ENCODE data around the gene SH2D3A. TPM values are rescaled to one million over a fixed set of nuclear protein-coding genes. Genes with fewer than 3 reads are reported as not detected.

SH2D3A gene
- total and polyA plus RNA-seq, 2 of the 4 experiments (the other 2 are of a cell fraction), result under 0.01 to 0.09 TPM

GRCh38 chr19:6790194-6791128 lies 23.2 kb upstream of the SH2D3A start:
- Histone ChIP-seq H3K4me3 (ENCODE audit: insufficient read depth, low read depth, low read length) (no peak overlapping the region), H2AK9ac (replicated peaks; ENCODE audit: low read depth, low read length, poor library complexity) (no peak overlapping the region), H2AFZ (replicated peaks; ENCODE audit: low read length, poor library complexity) (no peak overlapping the region), H3K4me1 (ENCODE audit: control insufficient read depth, insufficient read depth, low read length) (no peaks in the 10 kb centered on the region), H3K56ac (ENCODE audit: extremely low read depth, insufficient read depth, low read length) (no peak overlapping the region), H3K9ac (ENCODE audit: low read depth, low read length) (no peak overlapping the region), H3K14ac (replicated peaks; ENCODE audit: low read depth, low read length) (no peak overlapping the region), H3K9me1 (ENCODE audit: insufficient read depth, low read length) (no peaks in the 10 kb centered on the region), H2BK15ac (ENCODE audit: low read depth, low read length) (no peak overlapping the region), H3K18ac (ENCODE audit: low read depth, low read length) (no peak overlapping the region), H3K36me3 (ENCODE audit: control insufficient read depth, insufficient read depth, low read length) (no peaks in the 10 kb centered on the region), H2BK20ac (ENCODE audit: low read depth, low read length) (no peak overlapping the region), H2AK5ac (ENCODE audit: low read depth, low read length) (no peak overlapping the region), H3K79me1 (ENCODE audit: low read depth in 1 of 2, low read length in 2 of 2) (no peaks in the 10 kb centered on the region), H3K27me3 (ENCODE audit: control insufficient read depth, insufficient read depth, low read length) (no peaks in the 10 kb centered on the region), H4K20me1 (ENCODE audit: insufficient read depth, low read length) (no peaks in the 10 kb centered on the region), H3K23ac (ENCODE audit: low read depth, low read length) (no peak overlapping the region), H3K4ac (ENCODE audit: low read depth, low read length) (no peak overlapping the region), H4K91ac (ENCODE audit: insufficient read depth, low read depth, low read length) (no peak overlapping the region), H2BK5ac (ENCODE audit: low read depth, low read length, poor library complexity, severe bottlenecking) (no peak overlapping the region), H4K5ac (ENCODE audit: low read depth, low read length) (no peak overlapping the region), H4K8ac (ENCODE audit: low read depth in 2 of 2, low read length in 2 of 2) (no peak overlapping the region), H3K4me2 (ENCODE audit: low read depth, low read length) (no peak overlapping the region), H3K27ac (ENCODE audit: insufficient read depth, low read length) (no peak overlapping the region), H3K9me3 (ENCODE audit: control insufficient read depth, insufficient read depth, low read length) (peaks cover 12% of the 10 kb centered on the region; the same call in 1 of the 2 replicates), H2BK120ac (ENCODE audit: low read depth, low read length) (no peak overlapping the region)
- in situ Hi-C loops (cut with MboI; ENCODE audit: low sequenced_read_pairs), result no loop called here
- 0% methylated on average over 1 of the region's 5 CpGs; no CpG with 5 or more reads in 1 of the 2 experiments for WGBS, 2 experiments (ENCODE audit: extremely low coverage in 2 of 2, insufficient read length in 1 of 2)
- ChIA-PET CTCF (interaction anchor here (0.7 kb wide), 1 partner anchor 33 kb away, joined by 3 read pairs; no protein-coding TSS in a partner anchor), POLR2A (ENCODE audit: unreplicated experiment) (no interaction called here)
- DNase-seq (no peak), ATAC-seq (ENCODE audit: low read depth) (no peak)
- BruUV-seq (replicated peaks), result no TSS peak
- dilution Hi-C loops (cut with HindIII; ENCODE audit: low sequenced_read_pairs, unreplicated experiment), result no loop called here
- intact Hi-C loops (cut with micrococcal nuclease), result no loop called here
- TF ChIP-seq RCOR1 (IDR thresholded peaks at IDR 0.05; ENCODE audit: insufficient replicate concordance, low read length) (no peak), FOS (IDR thresholded peaks at IDR 0.05; ENCODE audit: low read depth, low read length) (no peak), ELK1 (IDR thresholded peaks at IDR 0.05; ENCODE audit: borderline replicate concordance, low read depth, low read length) (no peak), MAZ (IDR thresholded peaks at IDR 0.05; ENCODE audit: borderline replicate concordance, low read depth, low read length) (no peak), CHD1 (IDR thresholded peaks at IDR 0.05; ENCODE audit: low read depth, low read length) (no peak), SMC3 (IDR thresholded peaks at IDR 0.05; ENCODE audit: low read depth, low read length) (no peak), POLR2A (IDR thresholded peaks at IDR 0.05; ENCODE audit: low read depth, low read length) (no peak), CTCF (conservative IDR thresholded peaks at IDR 0.05; ENCODE audit: low read depth, low read length) (no peak), MAFK (IDR thresholded peaks at IDR 0.05; ENCODE audit: low read depth, low read length) (no peak), NFE2L2 (IDR thresholded peaks at IDR 0.05; ENCODE audit: low read depth, low read length) (no peak), MXI1 (IDR thresholded peaks at IDR 0.05; ENCODE audit: borderline replicate concordance, low read depth, low read length) (no peak), CEBPB (IDR thresholded peaks at IDR 0.05; ENCODE audit: low read depth, low read length) (no peak), BHLHE40 (IDR thresholded peaks at IDR 0.05; ENCODE audit: low read depth, low read length) (no peak), USF2 (IDR thresholded peaks at IDR 0.05; ENCODE audit: low read depth, low read length) (no peak), RAD21 (IDR thresholded peaks at IDR 0.05; ENCODE audit: low read length) (no peak)

Measured in IMR-90 (cell line).